HG03196 (cell line): Measurements from ENCODE around the gene SRC.

Experiments used
- ATAC-seq: cut with Tn5 transposase; IDR thresholded peaks from one replicate; pipeline ENCODE4 v1.9.1; 2021; ENCODE audit not compliant: unreplicated experiment

SRC gene

DNA sequence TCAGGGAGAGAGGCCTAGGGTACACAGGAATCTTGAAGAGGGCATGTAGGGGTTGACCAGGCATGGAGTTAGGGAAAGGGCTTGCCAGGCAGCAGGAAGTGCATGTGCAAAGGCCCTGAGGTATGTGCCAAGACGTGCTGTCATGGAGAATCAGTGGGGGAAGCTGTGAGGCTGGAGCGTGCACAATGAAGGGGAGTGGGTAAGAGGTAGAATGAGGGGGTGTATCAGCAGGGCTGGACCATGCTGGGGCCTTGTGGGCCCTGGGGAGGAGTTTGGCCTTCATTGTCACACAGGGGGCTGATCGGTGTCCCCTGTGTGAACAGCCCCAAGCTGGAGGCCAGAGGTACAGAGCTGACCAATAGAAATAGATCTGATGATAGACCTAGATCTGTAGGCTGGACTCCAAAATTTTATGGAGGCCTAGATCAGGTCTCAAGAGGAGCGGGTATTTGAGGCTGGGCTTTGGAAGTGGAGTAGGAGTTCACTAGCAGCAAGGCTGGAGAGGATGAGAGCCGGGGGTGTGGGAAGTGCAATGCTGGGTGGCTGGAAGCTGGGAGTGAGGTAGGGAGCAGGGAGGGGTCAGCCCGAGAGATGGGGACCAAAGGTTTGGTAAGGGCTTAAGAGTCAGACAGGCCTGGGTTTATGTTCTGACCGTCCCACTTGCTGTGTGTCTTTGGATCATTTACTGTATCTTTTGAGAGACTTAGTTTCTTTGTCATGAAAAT, 3.0 kb downstream of the SRC start:
- no peak for ATAC-seq

DNA sequence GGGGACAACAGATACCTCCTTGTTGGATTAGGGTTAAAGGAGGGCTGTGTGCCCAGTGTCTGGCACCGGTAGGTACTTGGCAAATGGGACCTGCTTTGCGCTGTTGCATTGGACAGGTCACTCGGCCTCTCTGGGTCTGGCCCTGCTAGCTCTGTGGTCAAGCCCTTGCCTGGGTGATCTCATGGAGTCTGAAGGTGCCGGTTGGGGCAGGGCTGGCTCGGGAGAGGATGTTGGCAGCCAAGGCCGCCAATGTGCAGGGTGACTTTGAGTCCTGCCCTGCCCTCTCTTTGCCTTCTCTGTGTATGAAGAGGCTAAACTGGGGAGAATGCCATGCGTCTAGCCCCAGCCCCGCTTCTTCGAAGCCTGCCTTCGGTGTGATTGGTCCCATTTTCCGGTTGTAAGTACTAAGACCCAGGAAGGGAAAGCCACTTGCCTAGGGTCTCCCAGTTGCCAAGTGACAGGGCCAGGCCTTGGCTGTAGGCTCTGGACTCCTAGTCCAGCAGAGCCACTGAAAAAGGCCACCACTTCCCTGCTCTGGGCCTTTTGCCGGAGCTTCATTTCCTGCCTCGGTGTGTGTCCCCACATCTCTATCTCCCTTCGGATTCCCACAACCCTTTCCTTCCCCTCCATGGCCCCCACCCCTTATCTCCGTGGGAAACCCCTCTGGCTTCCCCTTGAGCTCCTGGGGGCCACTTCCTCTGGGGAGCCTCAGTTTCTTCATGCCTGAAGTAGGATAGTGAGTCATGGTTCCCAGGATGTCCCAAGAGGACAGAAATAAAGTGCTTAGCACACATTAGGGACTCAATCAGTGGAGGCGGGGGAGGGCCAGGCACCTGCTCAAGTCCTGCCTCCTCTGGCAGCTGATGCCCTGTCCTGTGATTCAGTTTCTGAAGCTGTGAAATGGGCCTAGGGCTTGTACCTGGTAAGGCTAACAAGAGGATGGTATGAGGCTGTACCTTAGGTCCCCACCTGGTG, 3.9 kb downstream of the SRC start:
- ATAC-seq = no peak

DNA sequence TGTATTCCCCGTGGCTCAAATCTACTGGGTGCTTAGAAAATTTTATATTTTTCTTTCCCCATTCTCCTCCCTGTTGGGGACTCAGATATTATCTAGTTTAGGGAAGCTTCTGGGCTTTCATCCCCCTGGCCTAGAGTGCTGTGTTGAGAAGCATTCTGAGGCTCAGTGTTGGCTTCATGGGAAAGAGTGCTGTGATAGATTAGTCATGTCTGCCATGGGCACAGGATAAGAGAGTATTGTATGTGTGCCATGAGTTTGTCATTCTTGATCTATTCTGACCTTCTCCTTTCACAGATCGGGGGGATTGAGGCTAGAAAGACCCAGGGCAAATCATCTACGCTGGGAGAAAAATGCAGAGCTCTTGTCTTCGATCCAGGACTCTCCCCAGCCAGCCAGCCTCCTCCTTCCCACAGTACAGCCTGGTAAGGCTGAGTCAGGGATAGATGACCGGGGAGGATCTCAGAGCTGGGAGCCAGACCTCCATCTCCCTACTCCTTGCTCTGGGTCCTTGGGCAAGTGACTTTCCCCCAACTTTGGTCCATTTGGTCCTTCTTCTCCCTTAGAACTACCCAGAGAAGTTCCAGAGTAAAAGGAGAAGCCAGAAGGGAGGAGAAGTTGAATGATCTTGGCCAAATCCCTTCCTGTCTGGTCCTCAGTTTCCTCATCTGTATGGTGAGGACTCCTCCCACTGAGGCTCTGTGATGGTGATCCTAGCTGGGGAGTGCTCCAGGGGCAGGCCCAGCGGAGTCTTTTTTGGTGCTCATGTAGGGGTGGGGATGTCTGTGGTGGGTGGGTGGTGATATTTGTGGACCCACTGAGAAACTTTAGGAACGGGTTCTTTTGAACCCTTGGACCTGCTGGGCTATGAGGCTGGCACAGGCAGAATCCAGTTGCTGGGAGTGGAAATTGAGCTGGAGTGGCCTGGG, 5.0 kb downstream of the SRC start:
- no peak for ATAC-seq

DNA sequence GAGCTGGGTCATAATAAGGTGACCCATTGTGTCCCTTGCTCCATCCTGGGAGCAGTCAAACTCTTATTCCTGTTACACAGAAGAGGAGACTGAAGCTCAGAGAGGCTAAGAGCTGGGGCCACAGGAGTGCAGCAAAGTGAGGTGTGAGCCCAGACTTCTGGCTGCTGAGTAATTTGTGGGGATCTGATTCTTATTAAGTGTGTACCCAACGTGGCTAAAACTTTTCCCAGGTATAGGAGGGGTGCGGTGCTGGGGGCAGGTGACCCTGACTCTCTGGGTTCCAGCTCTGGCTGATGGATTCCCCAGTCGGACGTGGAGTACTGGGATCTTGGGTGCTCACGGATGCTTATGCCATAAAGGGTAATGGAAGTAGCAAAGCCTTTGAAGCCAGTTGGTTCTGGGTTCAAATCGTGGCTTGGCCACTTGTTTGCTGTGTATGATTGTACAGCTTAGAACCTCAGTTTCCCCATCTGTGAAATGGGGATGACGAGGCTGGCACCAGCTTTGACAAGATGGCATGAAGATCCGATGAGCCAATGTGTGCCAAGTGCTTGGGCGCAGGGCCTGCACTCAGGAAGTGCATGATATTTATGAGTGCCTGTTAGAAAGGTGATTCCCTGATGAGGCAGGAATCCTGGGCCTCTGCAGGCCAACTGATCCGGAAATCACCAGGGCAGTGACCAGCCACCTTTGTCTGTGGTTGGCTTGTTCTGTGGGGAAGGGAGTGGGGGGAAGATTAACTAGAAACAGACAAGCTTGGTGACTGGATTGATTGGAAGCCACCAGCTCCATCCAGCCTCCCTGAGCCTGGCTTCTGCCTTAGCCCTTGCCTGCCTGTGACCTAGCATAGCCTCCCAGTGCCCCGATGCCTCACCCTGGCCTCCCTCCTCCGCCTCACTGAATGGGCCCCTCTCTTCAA, 6.0 kb downstream of the SRC start:
- no peak for ATAC-seq

DNA sequence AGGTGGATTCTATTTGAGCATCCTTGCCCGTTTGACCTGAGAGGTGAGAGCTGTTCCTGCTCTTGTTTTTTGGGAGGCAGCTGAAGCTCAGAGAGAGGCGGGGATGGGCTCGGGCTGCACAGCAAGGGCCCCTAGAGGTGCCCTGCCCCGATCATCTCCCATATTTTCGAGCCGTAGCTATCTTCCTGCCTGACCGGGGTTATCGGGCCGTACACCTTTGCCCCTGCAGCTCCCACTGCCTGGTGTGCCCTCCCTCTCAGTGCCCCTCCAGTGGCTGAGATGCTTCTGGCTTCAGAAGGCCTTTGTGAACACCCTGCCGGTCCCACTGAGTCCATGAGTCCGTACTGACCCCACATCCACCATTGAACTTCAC, 6.7 kb downstream of the SRC start:
- ATAC-seq = no peak

DNA sequence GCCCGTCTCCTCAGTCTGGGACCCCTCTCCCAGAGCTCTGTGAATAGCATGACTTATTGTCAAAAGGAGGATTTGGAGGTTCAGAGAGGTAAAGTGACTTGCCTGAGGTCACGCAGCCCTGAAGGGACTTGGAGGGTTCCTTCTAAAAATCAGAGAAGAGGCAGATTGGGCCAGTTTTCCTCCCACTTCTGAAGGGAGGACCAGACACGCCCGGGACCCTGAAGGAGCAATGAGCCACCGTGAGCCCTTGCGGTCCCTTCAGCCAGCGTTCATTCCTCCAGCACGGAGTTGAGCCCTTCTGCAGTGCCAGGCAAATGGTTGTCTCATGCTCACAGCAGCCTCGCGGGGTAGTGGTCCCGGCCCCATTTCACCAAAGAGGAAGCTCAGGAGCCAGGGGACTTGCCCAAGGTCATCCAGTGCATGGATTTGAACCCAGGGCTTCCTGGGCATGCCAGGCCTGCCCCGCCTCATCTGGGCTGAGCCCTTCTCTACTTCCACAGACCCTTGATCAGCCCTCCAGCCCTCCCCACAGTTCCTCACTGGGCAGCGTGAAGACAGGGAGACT, 7.4 kb downstream of the SRC start:
- no peak for ATAC-seq

DNA sequence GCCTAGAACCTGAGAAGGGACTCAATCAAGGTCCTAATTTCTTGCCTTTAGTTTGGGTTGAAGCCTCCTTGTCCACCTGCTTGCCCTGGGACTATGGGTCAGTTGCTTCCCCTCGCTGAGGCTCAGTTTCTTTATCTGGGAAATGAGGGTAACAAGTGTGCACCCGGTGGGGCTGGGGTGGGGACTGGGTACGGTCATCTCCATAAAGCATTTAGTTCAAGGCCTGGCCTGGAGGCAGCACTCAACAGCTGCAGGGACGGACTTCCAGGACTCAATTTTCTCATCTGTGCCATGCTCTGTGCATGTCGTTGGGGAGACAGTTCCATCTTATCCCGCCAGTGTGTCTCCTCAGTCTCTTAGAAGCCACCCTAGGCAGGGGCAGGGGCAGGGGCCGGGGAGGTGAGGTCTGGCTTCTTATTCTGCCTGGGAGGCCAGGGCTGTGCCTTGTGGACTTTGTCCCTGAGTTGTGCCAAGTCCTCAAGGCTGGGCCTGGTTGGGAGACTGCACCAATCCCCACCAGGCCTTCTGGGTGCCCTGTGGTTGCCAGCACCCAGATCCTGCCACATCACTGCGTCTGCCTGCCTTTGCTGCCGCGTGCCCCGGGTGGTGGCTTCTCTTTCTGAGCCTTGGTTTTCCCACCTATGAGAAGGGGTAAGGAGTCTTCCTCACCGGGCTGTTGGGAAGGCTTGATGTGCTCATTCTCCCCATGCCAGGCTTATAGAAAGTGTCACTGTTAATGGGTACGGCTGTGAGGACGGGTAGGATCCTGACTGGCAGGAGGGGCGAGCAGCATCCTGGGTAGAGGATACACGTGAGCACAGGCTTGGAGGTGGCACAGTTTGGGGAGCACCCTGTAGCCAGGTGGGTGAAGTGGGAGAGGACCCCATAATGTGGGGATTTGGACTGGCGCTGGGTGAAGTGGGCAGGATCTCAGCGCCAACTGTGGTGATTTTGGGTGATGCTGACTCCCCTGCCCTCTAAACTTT, 8.6 kb downstream of the SRC start:
- ATAC-seq = no peak

DNA sequence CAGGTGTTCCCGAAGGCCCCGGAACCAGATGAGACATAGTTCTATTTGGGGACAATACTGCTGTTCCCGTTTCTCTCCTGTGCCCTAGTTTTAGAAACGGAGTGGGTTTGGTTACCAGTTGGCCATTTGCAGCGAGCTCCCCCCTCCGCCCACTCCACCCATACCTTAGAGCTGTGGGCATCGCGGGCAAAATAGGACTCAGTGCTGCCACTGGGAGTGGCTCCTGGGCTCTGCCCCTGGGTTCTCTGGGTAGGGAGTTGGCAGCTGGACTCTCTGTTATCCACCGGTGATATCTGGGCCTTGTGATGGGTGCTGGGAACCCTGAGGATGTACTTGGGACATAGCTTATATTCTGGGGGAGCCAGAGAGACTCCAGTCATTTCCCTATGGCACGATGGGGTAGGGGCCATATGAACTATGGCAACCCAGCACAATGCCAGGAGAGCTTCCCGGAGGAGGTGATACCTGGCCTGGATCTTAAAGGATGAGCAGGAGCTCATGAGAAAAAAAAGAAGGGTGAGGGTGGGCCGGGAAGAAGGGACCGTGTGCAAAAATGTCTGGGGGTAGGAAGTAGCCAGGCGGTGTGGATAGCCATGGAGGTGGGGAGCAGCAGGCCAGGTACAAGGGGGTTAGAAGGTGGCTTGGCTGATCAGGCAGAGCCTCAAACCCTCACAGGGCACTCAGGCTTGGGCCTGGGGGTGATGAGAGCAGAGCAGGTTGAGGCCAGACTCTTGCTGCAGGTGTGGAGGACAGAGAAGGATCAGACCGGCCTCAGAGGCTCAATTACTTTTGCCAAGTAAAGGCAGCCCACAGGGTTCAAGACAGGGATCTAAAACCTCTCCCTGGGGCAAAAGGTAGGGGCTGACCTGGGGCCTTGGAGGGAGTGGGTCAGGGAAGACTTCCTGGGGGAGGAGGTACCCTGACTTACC, 9.6 kb downstream of the SRC start:
- ATAC-seq = no peak

DNA sequence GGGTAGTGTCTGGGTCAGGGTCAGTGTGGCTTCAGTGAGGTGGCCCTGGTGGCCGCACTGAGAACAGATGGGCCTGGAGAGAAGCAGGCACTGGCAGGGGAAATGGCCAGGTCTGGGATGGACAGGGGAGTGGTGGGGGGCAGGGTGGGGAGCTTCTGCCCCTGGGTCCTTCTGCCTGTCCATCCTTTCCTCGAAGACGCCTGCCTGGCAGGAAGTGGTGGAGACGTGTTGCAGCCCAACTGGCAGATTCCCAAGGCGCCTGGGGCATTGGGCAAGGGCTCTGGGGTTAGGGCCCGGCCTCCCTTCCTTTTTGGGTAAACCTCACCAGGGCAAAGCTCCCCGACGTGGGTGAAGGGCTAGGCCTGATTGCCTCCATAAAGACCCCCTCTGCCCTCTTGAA, 10.4 kb downstream of the SRC start:
- no peak for ATAC-seq

DNA sequence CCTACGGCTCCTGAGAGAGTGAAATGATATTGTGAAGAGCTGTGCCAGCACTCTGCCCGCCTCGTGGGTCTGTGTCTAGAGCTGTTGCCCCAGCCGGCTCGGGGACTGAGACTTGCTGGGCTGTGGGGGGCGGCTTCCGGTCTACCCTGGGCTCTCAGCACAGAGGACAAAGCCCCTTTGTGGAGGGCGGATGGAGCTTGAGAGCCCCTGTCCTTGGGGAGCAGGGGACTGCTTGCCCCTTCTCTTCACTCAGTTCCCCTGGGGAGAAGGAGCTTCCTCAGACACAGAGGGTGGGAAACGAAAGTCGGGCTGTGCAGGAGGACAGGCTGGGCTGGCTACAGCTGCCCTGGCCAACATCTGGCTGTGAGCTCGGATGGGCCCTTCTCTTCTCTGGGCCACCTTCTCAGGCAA, 11.0 kb downstream of the SRC start:
- ATAC-seq = no peak

DNA sequence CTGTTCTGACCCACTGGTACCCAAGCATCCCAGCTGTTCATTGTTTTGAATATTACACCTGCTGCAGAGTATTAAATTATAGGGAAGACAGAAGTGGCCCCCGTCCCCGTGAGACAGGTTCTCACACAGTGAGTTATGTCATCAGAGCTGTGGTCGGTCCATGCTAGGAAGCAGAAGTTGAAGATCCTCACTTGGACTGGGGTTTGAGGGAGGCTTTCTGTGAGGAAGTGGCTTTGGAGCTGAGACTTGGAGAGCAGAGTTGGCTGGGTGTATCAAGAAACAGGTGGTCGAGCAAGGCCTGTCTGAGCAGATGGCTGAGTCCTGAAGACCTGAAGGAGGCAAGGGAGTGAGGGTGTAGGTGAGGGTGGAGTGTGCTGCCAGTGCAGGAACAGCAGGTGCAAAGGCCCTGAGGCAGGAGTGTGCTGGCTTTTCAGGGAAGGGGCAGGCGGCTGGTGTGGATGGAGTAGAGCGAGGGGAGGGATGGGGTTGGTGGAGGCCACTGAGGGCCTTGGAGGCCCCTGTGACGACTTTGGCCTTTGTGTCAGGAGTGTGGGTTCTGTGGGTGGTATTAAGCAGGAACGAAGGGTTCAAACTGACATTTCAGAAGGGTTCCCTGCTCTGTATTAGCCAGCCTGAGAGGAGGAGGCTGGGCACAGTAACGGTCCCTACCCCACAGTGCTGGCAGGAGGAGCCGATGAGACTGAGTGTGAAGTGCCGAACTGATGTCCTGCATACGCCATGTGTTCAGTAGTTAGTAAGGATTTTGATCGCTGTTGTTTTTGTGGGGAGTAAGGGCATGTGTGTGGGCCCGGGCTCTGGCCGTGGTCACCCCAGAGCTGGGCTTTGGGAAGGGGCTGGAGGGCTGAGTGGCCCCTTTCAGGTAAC, 11.8 kb downstream of the SRC start:
- no peak for ATAC-seq

DNA sequence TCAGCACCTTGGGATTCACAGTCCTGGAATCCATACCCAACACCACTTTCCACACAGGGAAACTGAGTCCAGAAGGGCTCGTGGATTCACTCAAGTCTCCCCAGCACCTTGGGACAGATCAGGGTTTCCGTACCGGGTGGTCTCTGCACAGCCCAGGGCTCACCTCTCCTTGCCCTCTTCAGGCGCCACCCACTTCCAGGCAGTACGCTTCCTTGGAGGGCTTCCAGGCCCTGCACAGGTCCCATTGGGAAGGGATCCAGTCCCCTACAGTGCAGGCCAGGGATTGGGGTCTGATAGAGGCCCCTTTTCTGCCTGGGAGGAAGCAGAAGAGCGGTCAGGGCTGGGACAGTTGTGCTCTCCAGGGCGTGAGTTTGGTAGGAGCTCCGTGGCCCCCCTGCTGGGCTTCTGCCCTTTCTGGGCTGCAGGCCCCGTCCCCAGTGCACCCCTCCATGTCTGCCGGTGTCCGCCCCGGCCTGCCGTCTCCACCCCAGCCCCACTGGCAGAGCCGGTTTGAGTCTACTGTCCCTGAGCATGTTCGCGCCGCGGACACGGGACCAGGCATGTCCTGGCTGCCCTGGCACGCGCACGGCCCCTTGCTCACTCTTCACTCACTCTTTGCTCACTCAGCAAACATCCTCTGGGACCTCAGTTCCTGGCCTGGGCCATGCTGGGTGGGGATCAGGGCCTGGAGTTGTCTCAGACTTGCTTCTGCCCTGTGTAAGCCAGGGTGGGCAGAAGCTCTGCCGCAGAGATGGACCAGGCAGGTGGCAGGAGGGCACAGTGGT, 12.6 kb downstream of the SRC start:
- ATAC-seq = no peak

DNA sequence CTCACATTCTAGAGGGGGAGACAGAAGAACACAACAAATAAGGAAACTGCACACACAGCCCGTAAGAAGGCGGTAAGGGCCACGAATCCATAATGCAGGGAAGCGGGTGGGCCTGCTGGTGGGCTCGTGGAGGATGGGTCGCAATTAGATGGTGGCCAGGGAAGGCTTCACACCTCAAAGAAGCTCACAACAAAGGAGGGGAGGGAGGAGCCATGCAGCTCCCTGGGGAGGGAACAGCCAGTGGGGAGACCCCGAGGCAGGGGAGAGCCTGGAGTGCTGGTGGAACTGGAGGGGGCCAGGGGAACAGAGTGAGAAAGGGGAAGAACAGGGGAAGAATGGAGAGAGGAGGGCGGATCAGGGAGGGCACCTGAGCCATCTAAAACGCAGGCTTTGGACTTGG, 13.4 kb downstream of the SRC start:
- no peak for ATAC-seq

DNA sequence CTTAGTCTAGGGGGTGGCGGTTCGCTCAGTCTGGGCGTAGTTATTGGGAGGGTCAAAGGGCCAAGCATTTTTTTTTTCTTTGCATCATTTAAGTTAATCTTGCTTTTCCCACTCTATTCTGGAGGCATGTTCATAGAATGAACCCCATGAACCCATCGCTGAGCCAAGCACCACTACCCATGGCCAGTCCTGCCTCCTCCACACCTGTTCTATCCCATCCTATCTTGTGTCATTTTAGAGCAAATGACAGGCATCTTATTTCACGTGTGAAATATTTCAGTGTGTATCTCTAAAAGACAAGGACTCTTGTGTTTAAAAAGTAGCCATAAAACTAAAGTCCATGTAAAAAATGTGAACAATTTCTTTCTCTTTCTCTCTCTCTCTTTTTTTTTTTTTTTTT, 13.9 kb downstream of the SRC start:
- no peak for ATAC-seq

DNA sequence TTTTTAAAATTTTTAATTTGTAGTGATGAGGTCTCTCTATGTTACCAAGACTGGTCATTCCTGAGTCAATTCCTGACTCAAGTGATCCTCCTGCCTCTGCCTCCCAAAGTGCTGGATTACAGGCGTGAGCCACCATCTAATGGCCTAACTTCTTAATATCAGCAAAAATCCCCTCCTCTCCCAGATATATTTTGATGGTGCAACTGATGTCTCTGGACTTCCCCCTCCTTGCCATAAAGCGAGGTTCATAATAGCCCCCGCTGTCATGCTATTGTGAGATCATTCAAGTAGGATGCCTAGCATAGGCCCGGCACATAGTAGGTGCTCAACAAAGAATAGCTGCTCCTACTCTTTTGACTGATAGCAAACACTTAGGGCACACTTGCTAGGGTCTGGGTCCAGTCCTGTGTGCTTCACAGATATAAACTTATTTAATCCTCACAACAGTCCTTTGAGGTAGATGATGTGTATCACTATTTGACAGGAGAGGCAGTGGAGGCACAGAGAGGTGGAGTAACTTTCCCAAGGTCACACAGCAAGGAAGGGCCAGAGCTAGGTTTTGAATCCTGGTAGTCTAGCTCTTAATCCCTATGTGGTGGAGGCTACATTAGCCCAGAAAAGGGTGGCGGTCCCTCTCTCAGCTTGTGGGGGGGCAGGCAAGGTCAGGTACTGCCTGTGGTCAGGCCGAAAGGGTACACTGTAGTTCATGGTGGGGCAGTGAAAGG, 14.6 kb downstream of the SRC start:
- no peak for ATAC-seq
